HK-2 (cell line): Measurements from ENCODE around the gene NKAIN4.

Experiments
- DNase-seq: peaks from one replicate; pipeline ENCODE4 v3.0.0-alpha.2; 2018; ENCODE audit not compliant: unreplicated experiment

Gene NKAIN4

GRCh38 chr20:63274381-63275228 is 20.3 kb upstream of the NKAIN4 start:
- no peak for DNase-seq

GRCh38 chr20:63273635-63274380 is 19.5 kb upstream of the NKAIN4 start:
- DNase-seq = peak; percentile 83

GRCh38 chr20:63273059-63273579 is 18.9 kb upstream of the NKAIN4 start:
- no peak for DNase-seq

DNA sequence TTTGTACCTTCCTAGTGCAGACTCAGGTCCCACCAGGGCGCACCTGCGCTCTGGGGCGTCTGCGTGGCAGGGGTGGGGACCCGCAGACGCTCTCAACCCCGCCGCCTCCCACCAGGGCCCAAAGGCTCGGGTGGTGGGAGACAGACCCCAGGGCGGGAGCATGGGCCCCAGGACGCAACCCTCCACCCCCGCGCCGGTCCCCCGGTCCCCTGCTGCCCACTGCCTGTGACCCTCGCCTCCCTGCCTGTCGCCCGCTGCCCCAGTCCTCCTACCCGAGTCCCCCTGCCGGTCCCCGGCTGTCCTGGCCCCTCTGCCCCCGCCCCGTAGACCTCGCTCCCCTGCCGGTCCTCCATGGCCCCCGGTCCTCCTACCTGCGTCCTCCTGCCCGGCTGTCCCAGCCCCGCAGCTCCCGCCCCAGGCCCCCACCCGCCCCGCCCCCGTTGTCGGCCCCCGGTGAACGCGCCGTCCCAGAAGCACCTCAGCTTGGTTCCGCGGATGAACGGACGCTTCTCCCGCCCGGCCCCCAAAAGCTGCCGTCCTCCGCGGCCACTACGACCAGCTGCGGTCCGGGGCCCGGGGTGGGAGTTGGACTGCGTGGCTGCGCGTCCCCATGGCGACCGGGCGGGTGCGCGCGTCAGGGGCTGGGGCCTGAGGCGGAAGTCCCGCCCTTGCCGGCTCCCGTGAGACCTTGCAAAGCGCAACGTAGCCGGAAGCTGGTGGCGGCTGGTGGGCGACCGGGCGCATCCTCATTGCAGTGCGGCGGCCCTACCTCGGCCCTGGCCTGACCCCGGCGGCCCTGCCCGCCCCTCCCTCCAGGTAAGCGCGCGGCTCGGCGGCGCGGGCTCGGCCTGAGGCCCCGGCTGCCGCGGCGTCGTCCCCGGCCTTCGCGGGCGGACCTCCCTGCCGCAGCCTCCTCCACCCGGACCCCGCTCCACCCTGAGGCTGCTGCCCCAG is 18.1 kb upstream of the NKAIN4 start, which contains the start of gene ARFGAP1:
Gene ARFGAP1 (plus strand): TSS at position 709 of the 954 bp plus-strand sequence. CDS start 2,768 bp downstream, outside the sequence.
- DNase-seq = peak; percentile 93

DNA sequence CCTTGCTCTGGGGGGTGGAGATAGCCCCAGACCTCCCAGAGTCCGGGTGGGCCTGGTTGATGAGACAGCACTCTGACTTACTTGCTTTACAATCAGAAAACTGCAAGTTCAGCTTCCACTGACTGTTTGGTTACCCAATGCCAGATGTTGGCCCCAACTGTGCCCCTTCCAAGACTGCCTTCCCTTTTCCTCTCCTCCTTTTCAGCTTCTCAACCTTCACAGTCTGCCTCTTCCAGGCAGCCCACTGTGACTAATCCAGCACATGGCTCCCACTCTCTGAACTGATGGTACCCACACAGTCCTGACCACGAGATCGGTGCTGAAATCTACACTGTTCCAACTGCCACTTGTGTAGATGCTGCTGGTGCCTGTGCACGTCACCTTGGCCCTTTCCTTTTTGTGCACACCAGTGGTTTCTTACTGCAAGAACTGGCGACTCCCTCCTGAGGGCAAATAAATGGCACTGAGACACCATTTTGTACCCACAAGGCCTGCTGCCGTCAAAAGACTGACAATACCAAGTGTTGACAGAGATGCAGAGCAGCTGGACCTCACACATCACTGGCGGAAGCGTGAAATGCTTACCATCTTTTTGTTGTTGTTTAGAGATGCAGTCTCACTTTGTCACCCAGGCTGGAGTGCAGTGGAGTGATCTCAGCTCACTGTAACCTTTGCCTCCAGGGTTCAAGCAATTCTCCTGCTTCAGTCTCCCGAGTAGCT is 16.5 kb upstream of the NKAIN4 start:
- DNase-seq = no peak

GRCh38 chr20:63269724-63270123 is 15.5 kb upstream of the NKAIN4 start:
- no peak for DNase-seq

- DNase-seq = no peak
These were observed 14.6 kb upstream of the NKAIN4 start for GRCh38 chr20:63268671-63269439.

DNA sequence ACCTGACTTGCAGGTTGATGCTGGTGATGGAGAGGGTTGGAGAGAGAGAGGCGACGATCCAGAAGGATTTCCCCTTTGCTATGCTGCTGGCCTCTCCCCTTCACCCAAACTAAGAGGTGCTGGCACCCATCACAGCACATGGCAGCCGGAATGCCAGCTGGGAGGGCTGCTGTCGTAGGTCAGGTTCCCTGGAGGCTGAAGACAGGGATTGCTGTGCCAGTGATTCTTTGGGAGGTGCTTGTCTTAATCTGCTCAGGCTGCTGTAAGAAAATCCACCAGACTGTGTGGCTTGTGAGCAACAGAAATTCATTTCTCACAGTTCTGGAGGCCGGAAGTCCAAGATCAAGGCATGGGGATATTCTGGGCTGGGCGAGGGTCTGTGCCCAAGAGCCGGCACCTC is 14.0 kb upstream of the NKAIN4 start:
- no peak for DNase-seq

GRCh38 chr20:63267691-63268090 is 13.4 kb upstream of the NKAIN4 start:
- DNase-seq = no peak

DNA sequence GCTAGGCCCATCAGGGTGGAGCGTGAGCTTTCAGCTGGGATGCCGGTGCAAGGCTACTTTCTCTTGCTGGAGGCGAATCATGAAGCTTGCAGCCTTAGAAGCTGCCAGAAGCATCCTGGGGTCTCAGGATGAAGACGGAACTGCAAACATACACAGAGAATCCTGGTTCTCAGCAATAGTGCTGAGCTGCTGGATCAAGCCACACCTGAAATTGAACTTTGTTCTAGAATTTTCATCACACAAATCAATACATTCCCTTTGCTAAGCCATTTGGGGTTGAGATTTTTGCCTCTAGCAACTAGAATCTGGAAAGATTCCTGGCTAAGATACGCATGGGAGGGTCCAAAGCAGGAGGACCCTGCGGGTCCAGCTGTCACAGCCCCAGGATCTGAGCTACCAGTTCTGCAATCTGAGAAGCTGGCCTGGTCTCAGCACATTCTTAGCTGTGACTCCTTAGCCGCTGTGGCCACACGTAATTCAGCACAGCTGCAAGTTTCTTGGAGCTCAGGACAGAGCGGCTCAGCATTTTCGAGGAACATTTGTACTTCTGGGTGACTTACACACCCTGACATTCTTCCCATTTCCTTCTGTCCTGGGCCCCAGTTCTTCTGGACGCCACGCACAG is 11.7 kb upstream of the NKAIN4 start:
- no peak for DNase-seq

GRCh38 chr20:63264519-63264918 is 10.3 kb upstream of the NKAIN4 start:
- DNase-seq = no peak

GRCh38 chr20:63264000-63264399 is 9.7 kb upstream of the NKAIN4 start:
- no peak for DNase-seq

GRCh38 chr20:63262836-63263235 is 8.6 kb upstream of the NKAIN4 start:
- DNase-seq = no peak

GRCh38 chr20:63261795-63262528 is 7.7 kb upstream of the NKAIN4 start:
- DNase-seq = no peak

DNA sequence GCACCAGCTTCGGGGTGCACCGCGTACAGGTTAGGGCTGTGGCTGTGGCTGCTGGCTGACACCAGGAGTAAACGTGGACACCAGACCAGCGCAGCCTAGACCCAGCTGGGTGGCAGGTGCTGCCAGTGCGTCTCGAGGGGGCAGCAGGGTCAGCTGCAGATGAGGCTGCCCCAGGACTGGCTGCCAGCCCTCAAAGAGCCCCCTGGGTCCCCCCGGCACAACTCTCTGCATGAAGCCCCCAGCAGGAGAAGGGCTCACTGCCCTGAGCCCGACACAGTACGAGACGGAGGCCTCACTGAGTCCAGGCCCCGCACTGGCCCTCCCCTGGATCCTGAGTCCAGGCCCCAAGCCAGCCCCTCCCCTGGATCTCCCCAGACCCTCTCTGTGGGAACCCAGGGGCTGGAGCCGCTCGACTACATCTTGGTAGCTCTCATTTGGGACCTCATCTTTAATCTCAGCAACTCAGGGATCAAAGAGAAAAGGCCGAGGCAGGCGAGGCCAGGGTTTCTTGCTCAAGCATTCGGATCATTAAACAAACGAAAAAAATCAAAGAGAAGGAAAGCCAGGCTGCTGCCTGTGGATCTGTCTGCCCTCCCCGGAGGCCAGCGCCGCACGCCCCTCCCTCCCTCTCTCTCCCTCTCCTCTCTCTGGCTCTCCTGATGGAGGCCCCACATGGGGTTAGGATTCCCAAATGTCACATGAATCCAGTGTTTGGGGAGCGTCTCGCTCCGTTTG is 7.0 kb upstream of the NKAIN4 start:
- no peak for DNase-seq

- no peak for DNase-seq
These were observed 6.3 kb upstream of the NKAIN4 start for GRCh38 chr20:63260521-63260920.

GRCh38 chr20:63259734-63260460 is 5.6 kb upstream of the NKAIN4 start:
- no peak for DNase-seq

DNA sequence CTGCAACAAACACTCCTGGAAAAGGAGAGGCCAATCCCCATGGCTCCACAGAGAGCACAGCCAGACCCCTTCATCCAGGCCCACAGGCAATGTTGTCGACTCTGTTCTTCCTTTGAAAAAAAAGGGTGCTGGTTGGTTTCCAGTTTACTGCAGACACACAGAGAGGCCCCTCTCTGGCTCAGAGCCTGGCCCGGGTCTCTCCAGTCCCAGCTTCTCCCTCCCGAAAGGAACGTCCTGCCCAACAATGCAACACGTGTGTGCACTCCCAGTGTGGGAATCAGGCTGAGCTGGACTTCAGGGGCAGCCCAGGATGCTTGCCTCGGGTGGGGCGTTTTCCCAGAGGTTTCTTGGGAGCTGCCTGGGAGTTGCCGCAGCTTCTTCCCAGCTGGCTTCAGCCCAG is 4.5 kb upstream of the NKAIN4 start:
- no peak for DNase-seq
